ENCODE measurements around the gene MPDZ.

- no peak for TF ChIP-seq CTCF (conservative IDR thresholded peaks at IDR 0.05)
- TF ChIP-seq EZH2 (IDR thresholded peaks at IDR 0.05; ENCODE audit: low read depth): no peak
Measured at GRCh38 chr9:13278023-13278367, 1.5 kb downstream of the MPDZ start.
